ENCODE data around the gene MYCBP. TPM values are rescaled to one million over a fixed set of nuclear protein-coding genes. Genes with fewer than 3 reads are reported as not detected.

MYCBP gene
- total RNA-seq (10 to 100 TPM in 2 of 4 donors, 1 to 10 TPM in 2; 6.6 to 21.4 (median 10.5) TPM), polyA plus RNA-seq (10 to 100 TPM in 2 of 3 donors, 1 to 10 TPM in 1; 7.2 to 27.9 (median 11.7) TPM)
- long read RNA-seq, donor 1, transcript MYCBP-201 (5 exons, 2,818 nt) = major isoform, 15 of 15 reads
- long read RNA-seq, donor 1, partial matches to known transcripts = 0 of 15 reads
- long read RNA-seq, donor 1, other reads (novel, unspliced or antisense) = 0 of 15 reads
- long read RNA-seq, donor 2, transcript MYCBP-201 (5 exons, 2,818 nt) = major isoform, 13 of 14 reads
- long read RNA-seq, donor 2, partial matches to known transcripts = 0 of 14 reads
- long read RNA-seq, donor 2, other reads (novel, unspliced or antisense) = 0 of 14 reads

GRCh38 chr1:38873027-38873969 lies at the start of gene MYCBP:
MYCBP (minus strand) TSS chr1:38873348; CDS start chr1:38873305, 43 bp downstream.
- peak within 1 kb of the TSS; percentile 77 for H3K27ac ChIP-seq
- H3K27me3 ChIP-seq (ENCODE audit: insufficient read depth in 3 of 3, low read length in 2 of 3) = no peaks in the 10 kb centered on the region
- no peaks in the 10 kb centered on the region for H3K9me3 ChIP-seq
- H3K4me1 ChIP-seq = peaks cover 9% of the 10 kb centered on the region
- 0 to 1% (median 0%) methylated on average over 59 to 69 of the region's 69 CpGs for WGBS, 3 donors
- H3K36me3 ChIP-seq (ENCODE audit: insufficient read depth in 1 of 2, low read depth in 1 of 2) = peaks cover 0 to 5% of the 10 kb centered on the region in 2 donors
- peak; percentile 95 to 98 for DNase-seq
- H3K4me3 ChIP-seq = peak within 1 kb of the TSS; percentile 78
- intact Hi-C loops (cut with DNase I) = loop anchor here (5.0 to 10.0 kb wide), 3 partner anchors 119 to 219 kb away; partner anchors contain the start of genes AKIRIN1 (in 1 of the 2) and NDUFS5 (in 1 of the 2)
- peak; percentile 99 to 100 (median 99) for ATAC-seq
- TF ChIP-seq CTCF (IDR thresholded peaks at IDR 0.05) = peak; percentile 11

GRCh38 chr1:38919130-38919529 lies 46.0 kb upstream of the MYCBP start:
- DNase-seq = peak in 1 of 2 donors; percentile 56
- WGBS, 3 donors = 27 to 38% (median 36%) methylated on average over 3 of the region's 3 CpGs
- Histone ChIP-seq H3K27me3 (ENCODE audit: insufficient read depth in 3 of 3, low read length in 2 of 3) (no peaks in the 10 kb centered on the region), H3K9me3 (no peaks in the 10 kb centered on the region), H3K27ac (no peak overlapping the region), H3K4me1 (no peaks in the 10 kb centered on the region), H3K36me3 (ENCODE audit: insufficient read depth in 1 of 2, low read depth in 1 of 2) (no peaks in the 10 kb centered on the region), H3K4me3 (no peak overlapping the region)
- intact Hi-C loops (cut with DNase I) = loop anchor here in 1 of 2 donors (5.0 kb wide), 1 partner anchor 173 kb away; no protein-coding TSS in a partner anchor
- peak; percentile 28 for TF ChIP-seq CTCF (IDR thresholded peaks at IDR 0.05)
- ATAC-seq = peak in 3 of 4 donors; percentile 53 to 67 (median 59)

- H3K36me3 ChIP-seq (ENCODE audit: insufficient read depth in 1 of 2, low read depth in 1 of 2) = no peaks in the 10 kb centered on the region
- H3K27me3 ChIP-seq (ENCODE audit: insufficient read depth in 3 of 3, low read length in 2 of 3) = no peaks in the 10 kb centered on the region
- no peak for TF ChIP-seq CTCF (IDR thresholded peaks at IDR 0.05)
- no peak overlapping the region for H3K4me3 ChIP-seq
- intact Hi-C loops (cut with DNase I) = loop anchor here in 1 of 2 donors (5.0 kb wide), 1 partner anchor 174 kb away; no protein-coding TSS in a partner anchor
- ATAC-seq (no peak), DNase-seq (no peak)
- no peak overlapping the region for H3K27ac ChIP-seq
- H3K4me1 ChIP-seq = no peaks in the 10 kb centered on the region
- WGBS, 3 donors = 51 to 62% (median 55%) methylated on average over 5 of the region's 5 CpGs
- no peaks in the 10 kb centered on the region for H3K9me3 ChIP-seq
Measured at GRCh38 chr1:38918568-38918967, 45.4 kb upstream of the MYCBP start.

- intact Hi-C loops (cut with DNase I) = loop anchor here in 1 of 2 donors (5.0 kb wide), 1 partner anchor 175 kb away; no protein-coding TSS in a partner anchor
Measured at GRCh38 chr1:38917772-38918171, 44.6 kb upstream of the MYCBP start.

More at GRCh38 chr1:38917772-38918171, 44.6 kb upstream of the MYCBP start:
- no peak for TF ChIP-seq CTCF (IDR thresholded peaks at IDR 0.05)
- no peak overlapping the region for H3K27ac ChIP-seq
- H3K36me3 ChIP-seq (ENCODE audit: insufficient read depth in 1 of 2, low read depth in 1 of 2) = no peaks in the 10 kb centered on the region
- WGBS, 3 donors = 91 to 97% (median 94%) methylated on average over 1 of the region's 1 CpG
- no peaks in the 10 kb centered on the region for H3K9me3 ChIP-seq
- DNase-seq (no peak), ATAC-seq (no peak)
- no peaks in the 10 kb centered on the region for H3K27me3 ChIP-seq (ENCODE audit: insufficient read depth in 3 of 3, low read length in 2 of 3)
- no peaks in the 10 kb centered on the region for H3K4me1 ChIP-seq
- no peak overlapping the region for H3K4me3 ChIP-seq

Measured in psoas muscle (tissue), 8 donors.